Measurements from ENCODE around the gene TCF15. TPM values are rescaled to one million over a fixed set of nuclear protein-coding genes. Genes with fewer than 3 reads are reported as not detected.

TCF15 gene
- total RNA-seq, 4 donors from 2014 or later, result 3.0 to 6.6 (median 4.5) TPM; not detected in 1

DNA sequence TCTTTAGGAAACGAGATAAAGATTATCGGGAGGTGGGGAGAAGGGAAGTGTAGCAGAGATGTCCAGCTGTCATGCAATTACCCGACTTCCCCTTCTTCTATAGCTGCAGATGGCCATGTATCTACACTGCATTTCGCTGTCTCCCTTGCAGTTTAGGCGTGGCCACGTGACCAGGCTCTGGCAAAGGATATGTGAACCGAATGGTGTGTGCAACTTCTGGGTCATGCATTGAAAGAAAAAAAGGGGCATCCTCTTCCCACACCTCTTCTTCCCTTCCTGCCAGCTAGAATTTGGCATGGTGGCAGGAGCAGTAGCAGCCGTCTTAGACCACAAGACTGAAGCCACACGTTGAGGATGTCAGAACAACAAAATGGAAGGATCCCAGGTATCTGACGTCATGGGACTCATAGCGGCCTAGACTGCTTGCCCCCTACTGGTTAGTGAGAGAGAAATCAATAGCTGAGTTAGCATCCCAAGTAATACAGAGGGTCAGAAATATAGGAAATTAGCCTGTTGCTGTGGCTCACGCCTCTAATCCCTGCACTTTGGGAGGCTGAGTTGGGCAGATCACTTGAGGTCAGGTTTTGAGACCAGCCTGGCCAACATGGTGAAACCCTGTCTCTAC is 32.8 kb downstream of the TCF15 start:
- no peaks in the 10 kb centered on the region for H3K36me3 ChIP-seq
- H3K27ac ChIP-seq, result no peak overlapping the region
- H3K27me3 ChIP-seq, result peaks cover 65% of the 10 kb centered on the region
- TF ChIP-seq CTCF (IDR thresholded peaks at IDR 0.05) (no peak), EP300 (IDR thresholded peaks at IDR 0.05) (no peak), POLR2A (IDR thresholded peaks at IDR 0.05) (no peak), POLR2AphosphoS5 (IDR thresholded peaks at IDR 0.05) (no peak)
- no peak overlapping the region for H3K4me3 ChIP-seq
- H3K9me3 ChIP-seq, result no peaks in the 10 kb centered on the region
- ATAC-seq, result no peak
- 55 to 70% methylated on average over 7 to 12 of the region's 12 CpGs for WGBS, 2 donors (ENCODE audit: low coverage in 1 of 2)
- peaks cover 0 to 9% (median 3%) of the 10 kb centered on the region in 3 donors for H3K4me1 ChIP-seq

DNA sequence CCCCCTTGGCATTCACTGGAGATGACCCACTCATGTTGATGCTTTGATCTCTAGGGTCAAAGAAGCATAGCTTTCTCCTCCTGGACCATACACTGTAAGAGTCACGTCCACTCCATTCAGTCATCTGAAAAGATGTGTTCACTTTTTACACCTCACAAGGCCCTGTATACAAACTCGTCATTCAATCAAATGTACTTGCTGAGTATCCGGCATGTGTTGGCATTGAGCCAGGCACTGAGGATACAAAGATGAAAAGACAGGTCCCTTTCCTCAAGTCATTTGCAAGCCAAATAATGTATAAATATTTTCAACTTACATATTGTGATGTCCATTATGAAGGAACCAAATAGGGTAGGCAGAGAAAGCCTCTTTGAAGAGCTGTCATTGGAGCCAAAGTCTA is 34.0 kb downstream of the TCF15 start:
- Histone ChIP-seq H3K27ac (no peak overlapping the region), H3K4me3 (no peak overlapping the region), H3K9me3 (no peaks in the 10 kb centered on the region), H3K4me1 (peaks cover 0 to 20% (median 9%) of the 10 kb centered on the region in 3 donors), H3K27me3 (peaks cover 66% of the 10 kb centered on the region), H3K36me3 (no peaks in the 10 kb centered on the region)
- WGBS, 2 donors (ENCODE audit: low coverage in 1 of 2), result 47 to 52% methylated on average over 3 of the region's 3 CpGs
- no peak for ATAC-seq
- no peak for TF ChIP-seq POLR2AphosphoS5 (IDR thresholded peaks at IDR 0.05)
- no peak for TF ChIP-seq CTCF (IDR thresholded peaks at IDR 0.05)
- no peak for TF ChIP-seq POLR2A (IDR thresholded peaks at IDR 0.05)
- no peak for TF ChIP-seq EP300 (IDR thresholded peaks at IDR 0.05)

DNA sequence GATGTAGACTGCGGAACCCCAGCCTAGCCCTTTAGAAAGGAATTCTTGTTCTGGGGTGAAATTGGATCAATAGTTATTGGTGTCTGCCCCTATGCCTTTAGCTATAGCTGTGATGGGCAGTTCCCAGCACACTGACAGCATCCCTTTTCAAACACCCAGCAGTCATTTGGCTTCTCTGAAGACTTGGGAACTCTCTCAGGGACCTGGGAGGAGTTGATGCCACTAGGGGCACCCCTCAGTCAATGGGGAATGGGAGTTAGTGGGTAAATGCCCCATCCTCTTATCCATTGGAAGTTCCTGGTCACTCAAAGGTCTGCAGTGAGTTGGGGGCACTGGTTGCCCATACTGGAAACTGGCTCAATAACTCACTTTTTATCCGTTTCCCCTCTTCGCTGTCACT is 34.9 kb downstream of the TCF15 start:
- no peak for ATAC-seq
- no peak for TF ChIP-seq CTCF (IDR thresholded peaks at IDR 0.05)
- TF ChIP-seq POLR2A (IDR thresholded peaks at IDR 0.05), result no peak
- TF ChIP-seq EP300 (IDR thresholded peaks at IDR 0.05), result no peak
- no peak for TF ChIP-seq POLR2AphosphoS5 (IDR thresholded peaks at IDR 0.05)
- peaks cover 66% of the 10 kb centered on the region for H3K27me3 ChIP-seq
- H3K36me3 ChIP-seq, result no peaks in the 10 kb centered on the region
- H3K4me1 ChIP-seq, result peaks cover 0 to 22% (median 9%) of the 10 kb centered on the region in 3 donors
- no peak overlapping the region for H3K4me3 ChIP-seq
- H3K9me3 ChIP-seq, result no peaks in the 10 kb centered on the region
- 83 to 93% methylated on average over 2 to 3 of the region's 3 CpGs for WGBS, 2 donors (ENCODE audit: low coverage in 1 of 2)
- no peak overlapping the region for H3K27ac ChIP-seq

DNA sequence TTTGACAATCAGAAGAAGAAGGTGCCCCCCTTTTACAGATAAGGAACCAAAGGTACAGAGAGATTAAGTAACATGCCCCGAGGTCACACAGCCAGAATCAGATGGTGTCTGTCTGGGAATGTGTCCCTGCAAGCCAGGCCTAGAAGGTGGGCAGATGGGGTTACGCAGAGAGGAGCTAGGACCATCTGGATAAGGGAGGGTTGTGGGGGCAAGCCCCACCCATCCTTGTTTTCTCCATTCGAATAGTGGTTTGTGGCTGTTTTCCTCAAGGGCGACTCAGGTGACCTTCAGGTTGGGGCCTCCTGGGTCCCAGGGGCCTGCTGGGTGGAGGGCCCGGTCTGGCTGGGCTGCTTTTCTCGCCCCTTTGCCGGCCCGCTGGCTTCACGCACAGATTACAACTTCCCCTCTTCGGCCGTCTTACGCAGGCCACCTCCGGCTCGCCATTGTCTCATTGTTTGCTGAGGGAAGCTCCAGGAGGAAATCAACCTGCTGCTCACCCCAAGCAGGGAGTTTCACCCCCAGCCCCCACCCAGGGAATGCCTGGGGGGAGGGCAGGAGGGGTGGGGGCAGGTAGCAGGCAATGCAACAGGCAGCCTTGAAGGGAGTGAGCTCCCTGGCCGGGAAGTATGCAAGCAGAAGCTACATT is 35.7 kb downstream of the TCF15 start:
- Histone ChIP-seq H3K9me3 (no peaks in the 10 kb centered on the region), H3K4me3 (no peak overlapping the region), H3K36me3 (no peaks in the 10 kb centered on the region), H3K27me3 (peaks cover 72% of the 10 kb centered on the region), H3K27ac (peak overlapping the region in 2 of 4 donors; percentile 20 to 23), H3K4me1 (peaks cover 0 to 22% (median 9%) of the 10 kb centered on the region in 3 donors)
- peak; percentile 45 for ATAC-seq
- TF ChIP-seq EP300 (IDR thresholded peaks at IDR 0.05) (no peak), POLR2A (IDR thresholded peaks at IDR 0.05) (no peak), CTCF (IDR thresholded peaks at IDR 0.05) (no peak), POLR2AphosphoS5 (IDR thresholded peaks at IDR 0.05) (no peak)
- WGBS, 2 donors (ENCODE audit: low coverage in 1 of 2), result 43 to 74% methylated on average over 4 to 7 of the region's 15 CpGs
